HG02852 (cell line): ENCODE results near the gene AADAC.
"Not testable (repeated sequence)": the region's sequence is repeated elsewhere in the genome, so short reads cannot be mapped to it uniquely, and the experiment has no call there.

Experiments used
- ATAC-seq: cut with Tn5 transposase; IDR thresholded peaks from one replicate; pipeline ENCODE4 v1.9.1; 2021; ENCODE audit warnings: mild to moderate bottlenecking, moderate library complexity; ENCODE audit not compliant: unreplicated experiment

Gene AADAC, protein sequence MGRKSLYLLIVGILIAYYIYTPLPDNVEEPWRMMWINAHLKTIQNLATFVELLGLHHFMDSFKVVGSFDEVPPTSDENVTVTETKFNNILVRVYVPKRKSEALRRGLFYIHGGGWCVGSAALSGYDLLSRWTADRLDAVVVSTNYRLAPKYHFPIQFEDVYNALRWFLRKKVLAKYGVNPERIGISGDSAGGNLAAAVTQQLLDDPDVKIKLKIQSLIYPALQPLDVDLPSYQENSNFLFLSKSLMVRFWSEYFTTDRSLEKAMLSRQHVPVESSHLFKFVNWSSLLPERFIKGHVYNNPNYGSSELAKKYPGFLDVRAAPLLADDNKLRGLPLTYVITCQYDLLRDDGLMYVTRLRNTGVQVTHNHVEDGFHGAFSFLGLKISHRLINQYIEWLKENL

DNA sequence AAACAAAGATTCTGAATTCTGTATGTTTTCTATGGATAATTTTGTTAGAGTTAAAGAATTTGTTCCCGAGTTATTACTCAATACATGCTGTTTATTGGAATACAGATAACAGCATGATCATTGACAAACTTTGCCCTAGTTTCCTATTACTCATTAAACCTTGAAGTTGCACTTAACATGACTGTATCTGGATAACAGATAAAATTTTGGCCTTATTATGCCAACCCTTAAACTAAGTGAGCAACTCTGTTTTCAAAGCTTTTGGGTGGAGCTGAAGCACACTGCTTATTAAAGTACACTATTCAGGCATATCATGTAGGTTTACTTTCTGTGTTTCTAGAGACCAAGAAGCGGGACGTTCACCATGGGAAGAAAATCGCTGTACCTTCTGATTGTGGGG is at the start of gene AADAC:
Gene AADAC, plus strand, starts transcription at position 318 of the 400 bp plus-strand sequence. Its CDS starts 47 bp downstream, at position 365.
- ATAC-seq: no peak

DNA sequence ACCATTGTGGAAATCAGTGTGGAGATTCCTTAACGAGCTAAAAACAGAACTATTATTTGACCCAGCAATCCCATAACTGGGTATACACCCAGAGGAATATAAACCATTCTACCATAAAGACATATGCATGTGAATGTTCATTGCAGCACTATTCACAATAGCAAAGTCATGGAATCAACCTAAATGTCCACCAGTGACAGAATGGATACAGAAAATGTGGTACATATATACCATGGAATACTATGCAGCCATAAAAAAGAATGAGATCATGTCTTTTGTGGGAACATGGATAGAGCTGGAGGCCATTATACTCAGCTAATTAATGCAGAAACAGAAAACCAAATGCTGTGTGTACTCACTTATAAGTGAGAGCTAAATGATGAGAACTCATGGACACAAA is 49.2 kb upstream of the AADAC start:
- not testable (repeated sequence) for ATAC-seq

DNA sequence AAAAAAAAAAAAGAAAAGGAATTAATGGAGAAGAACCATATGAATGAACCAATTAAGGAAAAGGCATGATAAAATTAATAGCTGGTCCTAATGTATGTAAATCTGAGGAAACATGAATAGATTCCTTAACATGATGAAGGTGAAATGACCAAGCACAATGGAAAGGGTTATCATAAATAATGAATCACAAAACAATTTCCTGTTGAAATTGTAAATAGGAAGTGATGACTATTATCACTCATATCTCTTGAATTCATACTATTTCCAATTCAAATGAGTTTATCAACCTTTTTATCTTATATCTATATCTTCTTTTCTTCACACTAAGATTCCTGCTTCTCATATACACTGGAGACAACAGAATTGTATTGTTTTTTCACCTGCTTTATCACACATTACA is 48.2 kb upstream of the AADAC start:
- ATAC-seq: no peak

DNA sequence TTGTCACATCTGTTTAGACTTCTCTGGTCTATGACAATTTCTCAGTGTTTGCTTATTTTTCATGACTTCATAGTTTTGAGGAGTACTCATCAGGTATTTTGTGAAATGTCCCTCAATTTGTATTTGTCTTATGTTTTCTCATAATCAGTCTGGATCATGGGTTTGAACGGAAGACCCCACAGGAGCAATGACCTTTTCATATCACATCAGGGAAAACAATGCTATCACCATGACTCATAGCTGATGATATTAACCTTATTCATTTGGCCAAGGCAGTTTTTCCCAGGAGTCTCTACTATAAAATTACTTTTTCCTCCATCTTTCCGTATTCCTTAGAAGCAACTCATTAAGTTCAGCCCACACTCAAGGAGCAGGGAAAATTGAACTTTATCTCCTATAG is 47.5 kb upstream of the AADAC start:
- no peak for ATAC-seq

DNA sequence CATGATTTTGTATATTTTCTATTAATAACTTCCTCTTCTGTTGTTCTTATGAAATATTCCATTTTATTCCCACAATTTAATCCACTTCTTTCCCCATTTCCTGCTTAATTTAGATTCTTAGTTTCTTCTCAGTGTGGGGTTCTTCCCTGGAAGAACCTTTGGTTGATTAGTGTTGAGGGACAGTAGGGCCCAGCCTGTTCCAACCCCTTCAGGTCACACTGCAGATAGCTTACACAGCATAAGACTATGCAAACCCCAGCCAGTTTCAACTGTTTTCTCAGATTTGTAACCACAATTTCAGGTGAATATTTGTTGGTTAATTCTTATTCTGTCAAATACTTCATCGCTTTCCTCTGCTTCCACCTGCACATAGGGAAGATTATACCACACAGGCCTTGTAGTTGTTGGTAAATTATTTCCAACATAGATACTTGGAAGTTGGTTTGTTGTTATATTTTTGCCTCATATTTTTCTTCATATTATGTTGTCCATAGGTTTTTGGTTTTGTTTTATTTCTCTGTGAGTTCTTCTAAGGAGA is 45.5 kb upstream of the AADAC start:
- no peak for ATAC-seq

DNA sequence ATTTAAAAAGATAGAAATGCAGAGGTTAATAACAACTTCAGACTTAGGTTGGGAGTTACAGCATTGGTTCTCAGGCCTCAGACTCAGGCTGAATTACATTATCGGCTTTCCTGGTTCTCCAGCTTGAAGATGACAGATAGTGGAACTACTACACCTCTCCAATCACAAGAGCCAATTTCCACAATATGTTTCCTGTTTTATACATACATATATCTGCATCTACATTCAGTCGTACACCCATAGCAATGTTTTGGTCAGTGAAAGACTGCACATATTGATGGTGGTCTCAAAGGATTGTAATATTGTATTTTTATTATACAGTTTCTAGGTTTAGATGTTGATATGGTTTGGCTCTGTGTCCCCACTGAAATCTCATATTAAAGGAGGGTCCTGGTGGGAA is 44.7 kb upstream of the AADAC start:
- no peak for ATAC-seq

DNA sequence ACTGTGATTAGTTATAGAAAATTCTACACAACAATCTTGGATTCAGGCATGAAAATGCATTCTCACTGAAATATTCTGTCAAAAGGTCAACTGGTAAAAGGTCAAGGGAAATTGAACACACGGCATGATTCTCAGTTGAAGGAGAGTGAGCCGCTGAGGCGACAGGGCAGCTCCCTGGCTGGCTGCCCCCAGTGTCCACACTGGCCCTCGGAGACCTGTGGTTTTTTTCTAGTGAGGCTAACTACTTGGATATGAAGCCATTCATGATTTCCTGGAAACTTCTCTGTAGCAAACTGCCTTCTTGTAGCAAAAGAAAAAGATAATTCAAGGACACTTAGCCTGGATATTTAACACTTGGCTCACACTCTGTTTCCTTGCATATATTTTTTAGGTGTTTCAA is 43.0 kb upstream of the AADAC start:
- ATAC-seq: no peak

DNA sequence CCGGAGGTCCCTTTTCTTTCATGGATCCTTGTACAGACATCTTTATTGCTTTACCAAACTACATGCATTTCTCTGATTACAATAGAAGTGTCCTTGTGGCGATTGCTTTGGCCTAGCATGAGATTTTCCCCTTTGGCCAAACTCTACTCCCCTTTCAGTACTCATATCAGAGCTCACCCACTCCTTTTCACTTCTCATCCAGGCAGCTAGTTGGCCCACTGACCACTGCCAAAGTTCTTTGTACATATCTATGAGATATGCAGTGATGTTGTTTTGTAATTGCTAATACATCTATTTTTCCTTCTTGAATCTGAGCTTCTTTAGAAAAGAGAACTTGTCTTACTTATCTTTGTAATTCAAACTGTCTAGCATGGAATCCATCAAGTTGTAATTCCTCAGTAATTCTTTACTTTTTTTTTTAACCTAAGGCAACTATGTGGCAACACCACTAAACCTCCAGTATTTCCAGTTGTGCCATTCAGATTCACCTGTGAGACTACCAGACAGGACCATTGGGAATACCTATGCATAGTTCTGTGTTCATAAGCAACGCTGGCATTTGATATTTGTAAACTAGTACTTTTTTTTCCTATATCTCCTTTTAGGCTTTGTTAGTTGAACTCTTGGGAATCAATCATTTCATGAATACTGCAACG is 41.0 kb upstream of the AADAC start:
- no peak for ATAC-seq

DNA sequence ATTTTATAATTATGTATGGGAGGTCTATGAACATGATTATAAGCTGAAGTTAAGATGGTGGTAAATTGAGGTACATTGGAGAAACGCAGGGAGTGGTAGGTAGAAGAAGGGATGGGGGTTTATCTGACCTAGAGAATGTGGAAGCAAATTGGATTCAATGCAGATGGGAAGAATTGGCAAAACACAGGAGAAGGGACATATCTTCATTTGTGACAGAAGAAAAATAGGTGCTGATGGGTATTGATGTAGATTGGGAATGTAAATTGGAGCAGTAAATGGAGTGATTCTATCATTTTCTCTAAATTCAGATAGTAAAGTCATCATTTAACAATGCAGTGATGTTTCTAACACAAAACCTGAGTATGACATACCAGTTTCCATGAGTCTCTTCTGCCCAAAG is 39.7 kb upstream of the AADAC start:
- no peak for ATAC-seq

DNA sequence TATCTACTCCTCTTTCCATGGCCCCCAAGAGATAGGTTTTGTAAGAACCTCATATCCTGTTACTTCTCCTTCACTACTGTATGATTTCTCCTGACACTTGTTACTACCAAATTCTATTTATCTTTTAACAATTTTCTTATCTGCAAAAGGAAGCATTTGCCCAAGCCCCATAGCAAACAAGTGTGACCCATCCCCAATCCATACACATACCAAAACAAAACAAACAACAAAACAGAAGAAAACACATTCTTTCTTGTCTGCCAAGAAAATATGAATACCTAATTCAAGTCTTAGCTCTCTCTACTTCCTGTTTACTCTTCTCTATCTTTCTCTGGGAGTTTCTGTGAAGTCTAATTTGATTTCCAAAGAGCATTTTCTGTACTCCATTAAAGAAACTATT is 39.0 kb upstream of the AADAC start:
- no peak for ATAC-seq

DNA sequence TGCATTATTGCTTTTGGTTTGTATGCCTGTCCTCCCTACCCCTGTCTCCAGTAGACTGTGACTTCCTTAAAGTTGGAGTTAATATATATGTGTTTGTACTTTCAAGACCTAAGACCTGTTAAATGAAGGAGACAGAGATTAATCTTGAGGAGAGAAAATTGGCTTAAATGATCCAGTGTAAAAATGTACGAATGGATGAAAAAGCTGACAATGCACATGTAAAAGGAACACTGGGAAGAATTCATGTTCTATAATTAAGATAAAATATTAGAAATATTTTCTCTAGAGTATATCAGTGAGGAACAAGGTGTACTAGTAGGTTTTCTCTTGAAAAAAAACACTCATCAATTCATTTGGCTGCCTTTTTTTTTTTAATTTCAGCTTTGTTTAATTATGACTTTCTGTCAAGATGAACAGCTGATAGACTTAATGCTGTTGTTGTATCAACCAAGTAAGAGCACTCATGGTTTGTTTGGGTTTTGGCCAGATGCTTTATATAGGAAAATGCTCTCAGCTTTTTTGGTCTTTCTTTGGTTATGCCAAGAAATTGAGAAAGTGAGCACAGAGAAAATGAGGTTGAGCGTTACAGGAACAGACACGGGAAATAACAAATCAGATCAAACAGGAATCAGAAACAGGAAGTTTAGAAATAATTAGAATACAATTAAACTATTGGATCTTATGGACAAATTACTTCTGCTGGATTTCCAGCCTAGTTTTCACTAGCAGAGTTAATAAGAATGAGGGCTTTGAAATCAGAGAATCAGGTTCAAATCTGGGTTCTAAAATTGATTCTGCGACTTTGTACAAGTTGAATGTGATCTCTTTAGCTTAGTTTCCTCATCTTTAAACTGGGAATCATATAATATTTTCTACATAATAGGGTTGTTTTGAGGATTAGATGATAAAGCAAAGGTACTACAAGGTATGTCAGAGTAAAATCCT is 38.3 kb upstream of the AADAC start:
- ATAC-seq: no peak

DNA sequence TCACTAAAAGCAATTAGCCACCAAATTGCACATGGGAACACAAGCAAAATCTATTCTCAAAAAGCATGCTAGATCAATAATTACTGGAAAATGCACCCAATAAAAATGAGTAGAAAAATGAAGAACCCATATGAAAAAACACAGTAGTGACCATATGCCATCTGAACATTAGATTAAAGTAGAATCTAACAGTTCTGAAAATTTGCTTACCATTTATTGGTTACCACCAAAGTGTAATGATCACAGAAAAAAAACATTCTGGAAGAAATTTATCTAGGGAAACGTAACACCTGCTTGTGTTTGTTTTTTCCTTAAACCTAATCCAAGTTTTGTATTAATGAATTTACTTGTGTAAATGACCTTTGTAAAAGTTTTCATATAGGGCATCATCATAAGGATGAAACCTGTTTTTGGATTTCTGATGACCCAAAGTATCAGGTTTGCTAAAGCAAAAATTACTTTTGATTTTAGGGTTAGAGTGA is 37.6 kb upstream of the AADAC start:
- ATAC-seq: no peak

DNA sequence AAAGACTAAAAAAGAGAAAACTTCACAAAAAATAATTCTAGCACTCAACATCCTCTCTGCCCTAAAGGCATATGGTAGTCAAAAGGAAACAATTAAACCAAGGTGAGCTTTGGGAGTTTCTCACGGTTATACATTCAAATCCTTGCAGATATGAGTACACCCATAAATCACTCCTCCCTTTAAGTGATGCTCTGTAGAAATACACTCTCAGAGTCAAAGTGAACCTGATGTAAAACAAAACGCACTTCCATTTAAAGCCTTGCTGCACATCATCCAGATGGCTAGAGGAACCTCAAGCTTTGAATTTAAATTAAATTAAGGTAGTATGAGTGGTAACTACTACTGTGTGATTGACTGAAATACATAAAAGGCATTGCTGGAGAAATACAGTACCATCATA is 36.0 kb upstream of the AADAC start:
- no peak for ATAC-seq

DNA sequence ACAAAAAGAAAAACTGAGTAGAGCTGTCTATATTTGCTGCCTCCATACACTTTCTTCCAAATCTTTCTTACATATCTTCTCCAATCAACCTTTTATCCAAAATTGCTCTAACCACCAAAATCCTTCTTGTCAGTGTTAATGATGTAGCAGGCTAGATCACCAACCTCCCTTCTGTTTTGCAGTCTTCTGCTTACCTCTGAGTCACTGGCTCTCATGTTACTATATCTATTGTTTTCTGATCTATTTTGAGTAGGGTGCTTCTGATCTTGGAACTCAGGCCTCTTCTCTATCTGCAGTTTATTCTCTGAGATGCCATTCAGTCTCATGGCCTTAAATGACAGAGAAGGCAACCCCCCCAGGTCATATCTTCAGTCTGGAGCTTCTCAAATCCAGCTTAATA is 26.3 kb upstream of the AADAC start:
- no peak for ATAC-seq

DNA sequence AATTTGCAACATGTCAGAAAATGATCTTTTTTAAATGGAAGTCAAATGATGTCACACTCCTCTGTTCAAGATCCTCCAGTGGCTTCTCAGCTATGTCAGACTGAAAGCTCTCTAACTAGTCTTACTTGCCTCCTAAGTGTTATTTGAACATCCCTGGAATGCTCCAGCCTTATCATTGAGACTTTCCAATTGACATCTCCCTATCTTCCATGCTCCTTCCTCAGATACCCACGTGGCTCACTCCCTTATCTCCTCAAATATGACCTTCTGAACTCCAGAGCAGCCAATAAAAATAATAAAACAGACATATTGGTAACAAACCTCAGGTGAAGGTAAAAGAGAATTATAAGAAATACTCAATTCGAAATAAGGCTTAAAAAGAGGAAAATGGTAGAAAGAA is 25.5 kb upstream of the AADAC start:
- no peak for ATAC-seq

DNA sequence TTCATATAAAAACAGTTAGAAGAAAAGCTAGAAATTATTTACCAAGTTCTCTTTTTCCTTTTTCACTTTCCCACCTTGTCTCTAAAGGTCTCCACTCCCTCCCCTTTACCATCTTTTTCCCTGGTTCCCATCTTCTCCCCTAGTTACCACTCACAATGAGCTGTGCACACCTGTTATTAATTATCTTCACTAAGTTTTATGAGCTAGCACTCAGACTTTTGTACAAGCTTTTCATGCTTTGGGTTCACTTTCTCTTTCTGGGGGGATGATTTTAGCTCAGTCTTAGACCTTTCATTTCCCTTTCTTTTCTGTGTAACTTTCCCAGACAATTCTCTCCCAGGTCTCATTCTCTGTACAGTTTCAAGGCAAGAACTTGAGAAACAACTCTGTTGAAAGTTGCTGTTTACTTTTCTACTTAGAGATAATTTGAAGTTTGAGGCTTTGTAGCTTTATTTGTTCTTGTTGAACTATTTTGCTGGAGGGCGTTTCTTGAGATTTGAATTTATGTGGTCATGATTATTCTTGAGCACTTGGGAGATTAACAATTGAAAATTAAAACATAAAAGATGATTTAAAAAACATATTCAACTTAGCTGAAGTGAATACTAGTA is 24.0 kb upstream of the AADAC start:
- no peak for ATAC-seq

DNA sequence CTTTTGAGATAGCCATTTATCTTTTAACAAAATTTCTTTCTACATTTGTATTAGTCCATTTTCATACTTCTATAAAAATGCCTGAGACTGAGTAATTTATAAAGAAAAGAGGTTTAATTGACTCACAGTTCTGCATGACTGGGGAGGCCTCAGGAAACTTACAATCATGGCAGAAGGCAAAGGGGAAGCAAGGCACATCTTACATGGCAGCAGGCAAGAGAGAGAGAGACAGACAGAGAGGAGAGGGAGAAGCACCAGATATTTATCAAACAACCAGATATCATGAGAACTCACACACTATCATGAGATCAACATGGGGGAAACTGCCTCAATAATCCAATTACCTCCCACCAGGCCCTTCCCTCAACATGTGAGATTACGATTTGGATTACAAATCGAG is 23.2 kb upstream of the AADAC start:
- ATAC-seq: not testable (repeated sequence)

DNA sequence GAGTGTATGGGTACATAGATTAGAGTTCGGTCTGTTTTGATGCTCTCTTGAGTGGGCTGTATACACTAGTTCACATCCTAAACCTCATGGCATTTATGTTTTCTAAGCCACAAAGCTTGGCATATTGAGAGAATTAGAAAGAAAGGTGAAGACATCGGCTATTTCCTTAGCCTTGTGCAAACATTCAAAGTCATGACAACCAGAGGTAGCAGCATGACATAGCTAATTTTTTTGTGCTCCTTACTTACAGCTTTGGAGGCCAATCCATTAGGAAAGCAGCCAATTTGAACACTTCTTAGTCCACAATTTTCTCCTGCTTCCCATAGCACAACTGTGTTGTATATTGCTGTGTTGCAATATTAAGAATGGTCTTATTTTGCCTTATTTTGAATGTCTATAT is 21.5 kb upstream of the AADAC start:
- no peak for ATAC-seq

DNA sequence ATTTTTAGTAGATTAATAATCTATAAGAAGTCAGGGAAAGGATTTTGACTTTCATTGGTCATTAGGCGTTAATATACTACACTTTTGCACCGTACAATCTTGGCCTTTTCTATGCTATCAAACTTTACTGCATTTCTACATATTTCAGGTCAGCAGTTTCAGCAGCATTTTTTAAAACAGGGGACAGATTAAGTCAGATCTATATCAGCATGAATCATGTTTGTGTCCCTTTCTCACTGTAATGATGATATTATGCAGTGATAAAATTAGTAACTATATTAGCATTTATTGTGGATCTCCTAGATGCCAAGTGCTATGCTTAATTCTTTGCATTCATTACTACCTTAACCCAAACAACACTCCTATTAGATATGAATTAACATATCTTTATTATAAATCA is 20.3 kb upstream of the AADAC start:
- ATAC-seq: no peak

DNA sequence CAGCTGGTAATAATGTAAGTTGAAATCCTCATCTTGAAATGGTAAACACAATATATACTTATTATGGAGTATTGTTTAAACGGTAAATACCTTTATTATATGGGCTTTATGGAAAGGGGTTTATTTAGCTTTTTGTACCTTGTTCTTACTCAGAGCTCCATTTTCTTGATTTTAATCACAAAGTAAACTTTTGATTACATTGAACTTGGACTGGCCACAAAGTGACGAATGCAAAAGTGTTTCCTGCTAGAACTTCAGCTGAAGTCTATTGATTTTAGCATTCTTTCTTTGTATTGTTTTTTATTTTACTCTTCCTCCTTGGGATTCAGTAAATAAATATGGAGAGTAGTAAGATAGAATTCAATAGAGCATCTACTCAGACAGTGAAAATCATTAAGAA is 19.8 kb upstream of the AADAC start:
- no peak for ATAC-seq

DNA sequence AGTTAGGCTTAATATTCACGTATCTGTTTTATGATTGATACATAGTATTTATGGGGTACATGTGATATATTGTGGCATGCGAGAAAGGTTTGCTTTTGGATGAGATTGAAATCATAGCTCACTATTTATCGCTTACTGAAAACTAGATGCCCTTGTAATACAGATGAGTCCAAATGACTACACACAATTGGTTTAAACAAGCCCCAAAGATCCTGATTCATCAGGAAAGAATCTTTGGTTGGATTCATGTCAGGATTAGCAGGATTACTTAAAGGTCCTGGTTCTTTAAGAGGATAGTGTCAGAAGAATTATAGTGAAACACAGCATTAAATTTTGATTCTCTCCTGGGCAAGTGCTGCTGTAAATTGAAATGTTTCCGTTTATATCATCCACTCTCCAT is 18.6 kb upstream of the AADAC start:
- no peak for ATAC-seq
